WTC11 (cell line): ENCODE data around the gene THEMIS2. TPM values are rescaled to one million over a fixed set of nuclear protein-coding genes. Genes with fewer than 3 reads are reported as not detected.

Experiments used
- ATAC-seq: fragments of 200-7000 bp; cut with Tn5 transposase; 2 replicates; pipeline ENCODE4 v1.10.0; 2021; ENCODE audit warnings: mild to moderate bottlenecking, moderate library complexity
- CTCF ChIA-PET: fragments of 300-600 bp; sonication (Branson Sonifier 250); formaldehyde crosslinking; loops from one replicate; lab custom pipeline; 2021; ENCODE audit warnings: antibody characterized with exemption; lab: Charles Lee
- POLR2A ChIA-PET: fragments of 350-600 bp; sonication (Branson Sonifier 250); formaldehyde crosslinking; loops from one replicate; lab custom pipeline; 2021; ENCODE audit warnings: antibody characterized with exemption; lab: Charles Lee
- DNase-seq: peaks from one replicate; pipeline ENCODE4 v3.0.0; 2021; ENCODE audit warnings: low spot score
- H3K27ac Mint-ChIP-seq: 2 replicates; pipeline ENCODE4 v1.8.0; 2021; ENCODE audit warnings: mixed read lengths
- H3K27me3 Mint-ChIP-seq: 2 replicates; pipeline ENCODE4 v1.8.0; 2021; ENCODE audit warnings: low read depth, mild to moderate bottlenecking, moderate library complexity, mixed read lengths
- H3K36me3 Mint-ChIP-seq: 2 replicates; pipeline ENCODE4 v1.8.0; 2021; ENCODE audit warnings: mixed read lengths
- H3K4me1 Mint-ChIP-seq: 2 replicates; pipeline ENCODE4 v1.8.0; 2022; ENCODE audit warnings: mixed read lengths
- H3K4me3 Mint-ChIP-seq: 2 replicates; pipeline ENCODE4 v1.8.0; 2021; ENCODE audit warnings: mild to moderate bottlenecking, moderate library complexity, mixed read lengths
- H3K9me3 Mint-ChIP-seq: 2 replicates; pipeline ENCODE4 v1.8.0; 2021; ENCODE audit warnings: mixed read lengths
- ATF3 ChIP-seq: sonication (generic); formaldehyde crosslinking; conservative IDR thresholded peaks from 2 replicates; pipeline ENCODE4 v1.8.1; 2022; ENCODE audit warnings: mild to moderate bottlenecking, missing genetic modification reagents
- E2F1 ChIP-seq: sonication (generic); formaldehyde crosslinking; IDR thresholded peaks from 2 replicates; pipeline ENCODE4 v1.8.0; 2022; ENCODE audit warnings: mild to moderate bottlenecking, missing genetic modification reagents
- ELF4 ChIP-seq: sonication (generic); formaldehyde crosslinking; IDR thresholded peaks from 2 replicates; pipeline ENCODE4 v1.8.1; 2022; ENCODE audit warnings: low read depth, mild to moderate bottlenecking, moderate library complexity, missing genetic modification reagents
- ERG ChIP-seq: fragments of 250-450 bp; sonication (Bioruptor Pico); IDR thresholded peaks from 2 replicates; pipeline ENCODE4 v1.8.0; 2021; ENCODE audit warnings: mild to moderate bottlenecking
- HMGXB4 ChIP-seq: sonication (generic); formaldehyde crosslinking; IDR thresholded peaks from 2 replicates; pipeline ENCODE4 v1.8.1; 2023; ENCODE audit warnings: mild to moderate bottlenecking, moderate library complexity, missing genetic modification reagents
- IRF1 ChIP-seq: sonication (generic); formaldehyde crosslinking; IDR thresholded peaks from 2 replicates; pipeline ENCODE4 v1.8.0; 2023; ENCODE audit warnings: missing genetic modification reagents
- KAT7 ChIP-seq: sonication (generic); formaldehyde crosslinking; IDR thresholded peaks from 2 replicates; pipeline ENCODE4 v1.8.1; 2023; ENCODE audit warnings: missing genetic modification reagents, mild to moderate bottlenecking, borderline replicate concordance
- NFE2L1 ChIP-seq: sonication (generic); formaldehyde crosslinking; IDR thresholded peaks from 2 replicates; pipeline ENCODE4 v1.8.1; 2023; ENCODE audit warnings: missing genetic modification reagents
- NR1H2 ChIP-seq: sonication (generic); formaldehyde crosslinking; IDR thresholded peaks from 2 replicates; pipeline ENCODE4 v1.9.0; 2021; ENCODE audit warnings: mild to moderate bottlenecking, moderate library complexity, missing genetic modification reagents
- PRRX2 ChIP-seq: fragments of 250-450 bp; sonication (Bioruptor Pico); IDR thresholded peaks from 2 replicates; pipeline ENCODE4 v1.8.0; 2021; ENCODE audit warnings: mild to moderate bottlenecking
- RORB ChIP-seq: fragments of 250-450 bp; sonication (Bioruptor Pico); IDR thresholded peaks from 2 replicates; pipeline ENCODE4 v1.9.0; 2021; ENCODE audit warnings: mild to moderate bottlenecking
- SMAD4 ChIP-seq: sonication (generic); formaldehyde crosslinking; IDR thresholded peaks from 2 replicates; pipeline ENCODE4 v1.8.0; 2022; ENCODE audit warnings: mild to moderate bottlenecking, missing genetic modification reagents
- STAT6 ChIP-seq: sonication (generic); formaldehyde crosslinking; conservative IDR thresholded peaks from 2 replicates; pipeline ENCODE4 v1.8.1; 2023; ENCODE audit warnings: mild to moderate bottlenecking, low read depth, missing genetic modification reagents, moderate library complexity
- TEAD1 ChIP-seq: sonication (generic); formaldehyde crosslinking; IDR thresholded peaks from 2 replicates; pipeline ENCODE4 v1.8.0; 2022; ENCODE audit warnings: mild to moderate bottlenecking, missing genetic modification reagents
- ZBTB21 ChIP-seq: sonication (generic); formaldehyde crosslinking; IDR thresholded peaks from 2 replicates; pipeline ENCODE4 v1.8.1; 2023; ENCODE audit warnings: mild to moderate bottlenecking, missing genetic modification reagents, borderline replicate concordance
- ZNF121 ChIP-seq: sonication (generic); formaldehyde crosslinking; IDR thresholded peaks from 2 replicates; pipeline ENCODE4 v1.8.0; 2023; ENCODE audit warnings: missing genetic modification reagents
- ZNF263 ChIP-seq: sonication (generic); formaldehyde crosslinking; IDR thresholded peaks from 2 replicates; pipeline ENCODE4 v1.8.1; 2022; ENCODE audit warnings: low read depth, mild to moderate bottlenecking, moderate library complexity, missing genetic modification reagents
- ZNF512 ChIP-seq: sonication (generic); formaldehyde crosslinking; IDR thresholded peaks from 2 replicates; pipeline ENCODE4 v1.8.1; 2022; ENCODE audit warnings: missing genetic modification reagents, borderline replicate concordance
- ZSCAN18 ChIP-seq: fragments of 250-450 bp; sonication (Bioruptor Pico); IDR thresholded peaks from 2 replicates; pipeline ENCODE4 v2.1.2; 2022; ENCODE audit warnings: mild to moderate bottlenecking, moderate library complexity
- total RNA-seq: library from RNA; stranded (reverse); gene quantifications from 3 replicates; pipeline ENCODE4 v1.2.3, GENCODE V29; 2021

THEMIS2 gene
- total RNA-seq, 1 experiment from 2014 or later: 12.7 TPM

GRCh38 chr1:27922272-27922671, 49.9 kb downstream of the THEMIS2 start (continued):
- no peak for TF ChIP-seq NFE2L1 (CRISPR knock-in tag)
- no peak for TF ChIP-seq RORB (CRISPR knock-in tag)

- TF ChIP-seq ZNF121: peak; percentile 63; the same call in 1 of the 2 replicates
- no peak for TF ChIP-seq PRRX2 (CRISPR knock-in tag)
- Mint-ChIP-seq H3K4me1 (peaks cover 10% of the 10 kb centered on the region), H3K27ac (no peak overlapping the region), H3K9me3 (no peaks in the 10 kb centered on the region), H3K27me3 (no peaks in the 10 kb centered on the region; the same call in 1 of the 2 replicates), H3K36me3 (no peaks in the 10 kb centered on the region), H3K4me3 (no peak overlapping the region)
- DNase-seq (peak; percentile 34), ATAC-seq (peak; percentile 68)
- ChIA-PET CTCF (interaction anchor here (0.7 to 1.1 kb wide), 3 partner anchors 11 to 18 kb away, joined by 3 read pairs; no protein-coding TSS in a partner anchor), POLR2A (no interaction called here)
These were observed 56.0 kb downstream of the THEMIS2 start for GRCh38 chr1:27928216-27928954.

- ChIA-PET CTCF (interaction anchor here (1.7 kb wide), 1 partner anchor 9 kb away, joined by 10 read pairs; no protein-coding TSS in a partner anchor), POLR2A (no interaction called here)
These were observed 58.8 kb downstream of the THEMIS2 start for GRCh38 chr1:27931184-27931583.

More at GRCh38 chr1:27931184-27931583, 58.8 kb downstream of the THEMIS2 start:
- ATAC-seq (no peak), DNase-seq (no peak)
- TF ChIP-seq HMGXB4 (no peak), ZBTB21 (no peak), ATF3 (CRISPR knock-in tag) (no peak), E2F1 (CRISPR knock-in tag) (no peak), STAT6 (no peak), ERG (CRISPR knock-in tag) (no peak), ELF4 (CRISPR knock-in tag) (no peak), ZSCAN18 (CRISPR knock-in tag) (no peak), KAT7 (CRISPR knock-in tag) (no peak), TEAD1 (CRISPR knock-in tag) (no peak), SMAD4 (CRISPR knock-in tag) (no peak), ZNF263 (no peak), ZNF512 (CRISPR knock-in tag) (no peak), NR1H2 (CRISPR knock-in tag) (no peak), IRF1 (no peak)
- Mint-ChIP-seq H3K4me3 (no peak overlapping the region), H3K36me3 (no peaks in the 10 kb centered on the region), H3K9me3 (no peaks in the 10 kb centered on the region), H3K27ac (no peak overlapping the region), H3K4me1 (peaks cover 26% of the 10 kb centered on the region), H3K27me3 (no peaks in the 10 kb centered on the region; the same call in 1 of the 2 replicates)
